ENCODE data around the gene ATP6V0A4. TPM values are rescaled to one million over a fixed set of nuclear protein-coding genes. Genes with fewer than 3 reads are reported as not detected.
"Not testable (repeated sequence)": the region's sequence is repeated elsewhere in the genome, so short reads cannot be mapped to it uniquely, and the experiment has no call there.

ATP6V0A4 gene
- not detected for polyA plus RNA-seq (2013, experiment 1 of 2; ENCODE audit: insufficient read length)
- polyA plus RNA-seq (2013, experiment 2 of 2; ENCODE audit: insufficient read length) = not detected

DNA sequence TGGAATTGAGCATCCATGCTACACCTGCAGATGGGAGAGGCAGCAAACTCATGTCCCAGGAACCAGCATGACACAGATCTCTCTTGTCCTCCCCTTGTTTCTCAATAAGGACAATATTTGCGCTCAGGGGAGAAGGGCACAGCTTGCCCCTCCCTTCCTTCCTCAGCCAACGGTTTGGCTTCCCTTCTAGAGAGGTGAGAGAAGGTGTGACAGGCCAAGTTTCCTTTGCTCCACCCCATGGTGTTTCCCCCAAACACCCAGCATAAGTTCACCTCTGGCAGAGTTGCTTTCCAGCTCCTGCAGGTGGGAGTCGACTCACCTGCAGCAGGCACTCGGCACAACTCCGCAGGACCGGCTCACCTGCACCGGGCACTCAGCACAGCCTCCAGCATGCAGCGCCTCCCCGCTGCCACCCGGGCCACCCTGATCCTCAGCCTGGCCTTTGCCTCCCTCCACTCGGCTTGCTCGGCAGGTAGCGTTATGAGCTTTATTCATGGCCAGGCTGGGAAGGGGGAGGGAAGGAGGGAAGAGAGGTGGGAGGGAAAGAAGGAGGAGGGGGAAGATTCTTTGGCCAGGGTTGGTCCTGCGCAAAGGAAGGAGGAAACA lies at the start of gene ATP6V0A4, which contains the start of gene TMEM213:
Gene ATP6V0A4, minus strand, starts transcription at position 482 of the 606 bp plus-strand sequence. CDS start 26,949 bp downstream, outside the sequence.
Gene TMEM213, plus strand, starts transcription at position 280 of the 606 bp plus-strand sequence. Its CDS starts 111 bp downstream, at position 391.
- DNase-seq = no peak

DNA sequence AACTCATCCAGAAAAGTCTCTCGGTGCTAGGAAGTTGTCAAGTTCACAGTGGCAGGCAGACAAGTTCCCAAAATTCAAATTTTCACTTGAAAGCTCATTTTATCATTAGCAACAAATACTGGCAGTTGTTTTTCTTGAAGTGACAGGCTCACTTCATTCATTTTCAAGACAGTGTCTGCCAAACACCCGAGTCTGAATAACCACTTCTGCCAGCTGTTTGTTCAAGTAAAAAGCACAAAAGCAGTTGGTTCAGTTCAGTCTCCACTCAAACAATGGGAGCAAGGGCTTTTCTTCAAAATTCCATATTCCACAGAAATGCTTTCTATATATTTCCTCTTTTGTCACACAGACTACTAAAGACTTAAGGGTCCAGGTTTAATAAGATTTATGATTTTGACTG lies 47.7 kb upstream of the ATP6V0A4 start:
- no peak for DNase-seq

DNA sequence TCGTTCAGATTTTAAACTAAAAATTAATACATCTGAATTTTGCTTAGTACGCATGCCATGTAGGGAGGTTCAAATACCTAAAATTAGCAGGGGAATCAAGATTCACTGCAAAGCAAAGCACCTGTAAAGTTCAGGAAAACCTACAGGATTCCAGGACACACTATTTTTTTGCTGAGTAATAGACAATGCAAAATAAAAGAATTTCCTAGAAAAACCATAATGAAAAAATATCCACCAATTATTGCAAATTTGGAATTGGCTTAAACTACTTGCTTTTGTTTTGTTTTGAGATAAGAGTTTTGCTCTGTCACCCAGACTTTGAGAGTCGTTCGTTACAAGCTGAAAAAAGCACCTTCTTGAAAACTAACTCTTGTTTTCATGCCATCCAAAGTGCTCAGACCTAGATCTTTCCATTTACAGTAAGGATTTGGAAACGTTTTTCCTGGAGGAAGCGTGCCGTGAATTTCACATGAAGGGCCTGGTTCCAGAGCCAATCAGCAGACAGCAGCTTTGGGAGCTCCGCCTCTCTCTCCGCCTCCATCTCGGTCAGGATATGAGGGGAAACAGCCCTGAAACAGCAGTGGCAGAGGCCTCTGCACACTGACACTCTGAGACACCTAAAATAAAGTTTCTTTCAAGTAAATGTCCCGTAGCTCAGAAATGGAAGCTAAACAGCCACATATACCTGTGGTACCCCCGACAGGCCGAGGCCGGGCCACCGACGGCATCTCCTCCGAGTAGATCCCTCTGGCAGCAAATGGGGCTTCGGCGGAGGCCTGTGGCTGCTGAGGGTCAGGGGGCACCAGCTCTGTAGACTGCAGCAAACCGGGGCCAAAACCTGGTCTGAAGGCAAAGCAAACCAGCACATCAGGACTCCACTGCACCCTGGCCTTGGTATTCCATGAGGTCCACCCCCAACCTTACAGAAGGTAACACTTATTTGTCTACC lies 45.9 kb upstream of the ATP6V0A4 start:
- no peak for DNase-seq

DNA sequence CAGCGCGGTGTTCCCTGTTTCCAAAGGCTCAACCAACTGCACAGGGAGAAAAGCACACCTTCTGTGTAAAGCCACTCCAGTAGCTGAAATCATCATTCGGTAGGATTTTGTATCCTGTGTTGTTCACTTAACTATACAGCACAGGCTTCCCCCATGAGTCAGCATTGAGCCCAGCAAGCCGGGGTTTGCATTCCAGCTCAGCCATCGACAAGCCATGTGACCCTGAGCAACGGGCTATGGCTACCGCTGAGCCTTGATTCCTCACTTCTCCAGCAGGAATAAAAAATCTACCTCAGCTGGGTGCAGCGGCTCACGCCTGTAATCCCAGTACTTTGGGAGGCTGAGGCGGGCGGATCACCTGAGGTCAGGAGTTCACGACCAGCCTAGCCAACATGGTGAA lies 44.1 kb upstream of the ATP6V0A4 start:
- peak; percentile 79 for DNase-seq

DNA sequence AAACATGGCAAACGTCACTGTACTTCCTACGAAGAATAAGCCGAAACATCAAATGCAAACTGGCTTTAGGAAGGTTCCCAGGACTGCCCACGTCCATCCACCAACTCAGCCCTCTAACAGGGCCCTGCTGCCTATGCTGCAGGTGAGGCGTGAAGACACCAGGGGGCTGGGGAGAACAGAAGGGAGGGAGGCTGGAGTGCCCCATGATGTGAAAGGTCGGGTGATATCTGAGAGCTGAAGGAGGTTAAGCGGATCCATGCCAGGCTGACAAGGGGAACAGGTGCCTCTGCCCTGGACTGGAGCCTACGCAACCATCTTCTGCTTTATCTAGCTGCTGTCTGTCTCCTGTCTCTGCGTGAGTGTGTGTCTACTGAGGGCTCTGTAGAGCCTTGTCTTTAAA lies 40.2 kb upstream of the ATP6V0A4 start:
- DNase-seq = no peak

DNA sequence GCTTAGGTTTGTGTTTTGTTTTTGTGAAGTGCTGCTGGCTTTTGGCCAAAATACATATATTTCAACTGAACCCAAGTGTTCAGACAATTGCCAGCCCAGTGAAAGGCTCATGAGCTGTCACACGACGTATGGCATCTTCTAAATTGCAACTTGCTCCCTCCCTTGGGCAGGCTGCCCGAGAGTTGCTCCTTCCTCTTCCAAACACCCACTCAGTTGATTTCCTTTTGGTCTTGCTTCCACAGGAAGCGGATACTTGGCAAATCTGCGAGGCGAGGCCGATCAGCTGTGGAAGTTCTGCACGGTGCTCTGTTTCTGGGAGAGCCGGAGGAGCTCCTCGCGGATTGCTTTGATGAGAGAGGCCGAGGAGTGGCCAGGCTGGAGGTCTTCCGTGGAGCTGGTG lies 39.6 kb upstream of the ATP6V0A4 start:
- no peak for DNase-seq

DNA sequence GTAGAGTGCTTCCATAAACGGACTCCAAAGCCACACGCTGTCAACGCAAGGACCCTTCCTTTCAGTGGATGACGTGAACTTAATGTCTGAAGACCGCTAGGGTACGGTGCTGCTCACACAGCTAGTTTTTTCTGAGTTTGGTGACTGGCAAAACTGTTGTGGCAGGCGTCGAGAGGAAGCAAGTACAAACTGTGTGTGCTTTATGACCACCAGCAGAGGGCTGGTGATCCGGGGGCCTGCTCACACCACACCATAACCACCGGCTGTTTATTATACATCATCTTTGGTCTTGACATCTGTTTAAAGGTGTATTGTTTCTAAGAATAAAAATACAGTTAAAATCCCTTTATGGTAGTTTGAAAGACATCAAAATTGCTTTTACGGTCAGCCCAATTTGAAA lies 37.1 kb upstream of the ATP6V0A4 start:
- DNase-seq = no peak

DNA sequence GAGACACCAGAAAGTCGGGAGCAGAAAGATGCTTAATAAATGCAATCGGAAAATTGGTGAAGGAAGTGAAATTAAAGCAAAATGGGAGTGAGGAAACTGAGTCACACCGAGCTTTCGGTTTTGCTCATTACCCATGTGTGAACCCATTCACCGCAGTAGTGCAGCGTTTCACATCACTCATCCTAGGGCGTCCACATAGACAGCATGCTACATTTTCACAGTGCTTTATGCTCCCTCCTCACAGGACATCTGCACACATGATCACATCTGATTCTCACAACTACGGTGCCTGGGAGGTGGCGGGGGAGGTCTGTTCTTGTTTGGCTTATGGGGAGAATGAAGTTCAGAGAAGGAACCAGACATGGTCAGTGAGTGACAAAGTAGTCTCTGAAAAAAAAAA lies 36.6 kb upstream of the ATP6V0A4 start:
- DNase-seq = no peak

DNA sequence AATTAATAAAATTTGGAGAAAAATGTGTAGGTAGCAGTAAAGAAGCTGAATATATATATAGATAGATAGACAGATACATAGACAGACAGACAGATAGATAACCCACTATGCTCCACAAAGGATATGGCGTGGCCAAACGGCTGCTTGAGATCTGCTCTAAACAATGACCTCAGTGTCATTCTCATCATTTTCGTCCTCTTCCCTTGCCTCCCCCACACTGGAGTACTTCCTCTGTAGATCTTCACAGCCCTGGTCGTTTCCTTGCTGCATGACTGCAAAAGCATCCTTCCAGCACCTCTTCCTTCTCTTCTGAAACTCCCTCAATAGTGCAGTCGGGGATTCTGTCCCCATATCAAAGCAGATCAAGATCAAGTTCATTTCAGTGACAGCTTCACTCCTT lies 35.6 kb upstream of the ATP6V0A4 start:
- DNase-seq = no peak

DNA sequence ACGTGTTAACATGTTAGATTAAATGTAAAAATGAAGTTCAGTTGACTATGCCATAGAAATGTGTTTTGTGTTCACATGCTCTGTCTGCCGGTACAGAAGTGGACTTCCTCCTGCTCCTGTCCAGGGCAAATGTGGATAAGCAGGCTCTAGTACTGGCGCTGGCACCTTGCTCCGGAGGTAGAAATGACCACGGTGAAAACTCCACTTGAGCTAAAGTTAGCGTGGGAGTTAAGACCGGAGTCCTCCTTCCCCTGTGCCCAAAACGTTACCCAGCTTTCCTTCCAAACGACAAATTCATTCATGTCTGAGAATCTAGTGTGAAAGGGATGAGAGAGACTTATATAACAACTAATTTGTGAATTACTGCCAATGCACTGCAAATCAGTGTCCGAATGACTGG lies 35.0 kb upstream of the ATP6V0A4 start:
- no peak for DNase-seq

DNA sequence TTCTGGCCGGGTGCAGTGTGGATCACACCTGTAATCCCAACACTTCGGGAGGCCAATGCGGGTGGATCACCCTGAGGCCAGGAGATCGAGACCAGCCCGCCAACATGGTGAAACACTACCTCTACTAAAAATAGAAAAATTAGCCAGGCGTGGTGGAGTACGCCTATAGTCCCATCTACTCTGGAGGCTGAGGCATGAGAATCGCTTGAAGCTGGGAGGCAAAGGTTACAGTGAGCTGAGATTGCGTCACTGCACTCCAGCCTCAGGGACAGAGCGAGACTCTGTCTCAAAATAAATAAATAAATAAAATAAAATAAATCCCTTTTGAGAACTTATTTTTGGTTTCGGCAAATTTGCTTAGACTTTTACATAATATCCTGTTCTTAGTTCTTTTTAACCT lies 31.3 kb upstream of the ATP6V0A4 start:
- DNase-seq = no peak

DNA sequence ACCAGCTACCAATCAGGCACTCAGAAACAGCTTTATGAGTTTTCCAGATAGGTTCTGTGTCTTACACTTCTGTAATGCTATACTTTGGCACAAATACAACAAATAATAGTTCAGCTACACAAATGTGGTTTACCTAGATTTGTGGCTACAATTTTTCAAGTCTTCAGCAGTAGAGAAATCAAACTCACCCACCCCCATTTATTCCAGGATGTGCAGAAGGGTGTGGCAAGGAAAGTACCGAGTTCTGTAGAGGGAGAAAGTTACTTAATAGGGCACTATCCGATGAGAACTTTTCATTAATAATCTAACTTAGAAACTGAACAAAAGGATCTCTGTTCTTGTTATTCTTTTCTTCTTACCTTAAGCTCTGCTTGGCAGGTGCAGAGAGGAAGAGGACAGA lies 30.3 kb upstream of the ATP6V0A4 start:
- DNase-seq = no peak

DNA sequence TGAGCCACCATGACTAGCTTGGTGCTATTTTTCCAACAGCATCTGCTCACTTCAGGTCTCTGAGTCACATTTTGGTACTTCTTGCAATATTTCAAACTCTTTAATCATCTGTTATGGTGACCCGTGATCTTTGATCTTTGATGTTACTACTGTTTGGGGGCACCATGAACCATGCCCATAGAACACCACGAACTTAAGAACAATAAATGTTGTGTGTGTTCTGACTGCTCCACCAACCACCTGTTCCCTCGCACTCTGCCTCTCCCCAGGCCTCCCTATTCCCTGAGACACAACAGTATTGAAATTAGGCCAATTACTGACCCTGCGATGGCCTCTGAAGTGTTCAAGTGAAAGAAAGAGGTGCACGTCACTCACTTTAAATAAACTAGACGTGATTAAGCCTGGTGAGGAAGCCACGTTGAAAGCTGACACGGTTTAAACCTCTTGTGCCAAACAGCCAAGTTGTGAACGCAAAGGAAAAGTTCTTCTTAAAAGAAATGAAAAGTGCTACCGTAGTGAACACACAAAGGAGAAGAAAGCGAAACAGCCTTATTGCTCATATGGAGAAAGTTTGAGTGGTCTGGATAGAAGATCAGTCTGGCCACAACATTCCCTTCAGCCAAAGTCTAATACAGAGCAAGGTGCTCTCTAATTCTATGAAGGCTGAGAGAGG lies 27.2 kb upstream of the ATP6V0A4 start:
- DNase-seq = no peak

DNA sequence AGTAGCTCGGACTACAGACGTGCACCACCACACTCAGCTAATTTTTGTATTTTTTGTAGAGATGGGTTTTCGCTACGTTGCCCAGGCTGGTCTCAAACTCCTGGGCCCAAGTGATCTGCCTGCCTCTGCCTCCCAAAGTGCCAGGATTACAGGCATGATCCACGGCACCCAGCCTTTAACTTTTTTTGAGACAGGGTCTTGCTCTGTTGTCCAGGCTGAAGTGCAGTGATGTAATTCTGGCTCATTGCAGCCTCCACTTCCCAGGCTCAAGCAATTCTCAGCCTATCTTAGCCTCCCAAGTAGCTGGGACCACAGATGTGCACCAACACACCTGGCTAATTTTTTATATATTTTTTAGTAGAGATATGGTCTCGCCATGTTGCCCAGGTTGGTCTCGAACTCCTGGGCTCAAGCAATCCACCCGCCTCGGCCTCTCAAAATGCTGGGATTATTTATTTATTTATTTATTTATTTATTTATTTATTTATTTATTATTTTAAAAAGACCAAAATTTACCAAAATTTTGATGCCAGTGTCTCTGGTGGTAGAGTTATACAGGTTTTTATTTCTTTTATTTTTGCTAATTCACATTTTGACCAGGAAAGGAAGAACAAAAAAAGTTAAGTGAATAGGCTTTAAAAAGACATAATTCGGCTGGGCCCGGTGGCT lies 25.0 kb upstream of the ATP6V0A4 start:
- DNase-seq = no peak

DNA sequence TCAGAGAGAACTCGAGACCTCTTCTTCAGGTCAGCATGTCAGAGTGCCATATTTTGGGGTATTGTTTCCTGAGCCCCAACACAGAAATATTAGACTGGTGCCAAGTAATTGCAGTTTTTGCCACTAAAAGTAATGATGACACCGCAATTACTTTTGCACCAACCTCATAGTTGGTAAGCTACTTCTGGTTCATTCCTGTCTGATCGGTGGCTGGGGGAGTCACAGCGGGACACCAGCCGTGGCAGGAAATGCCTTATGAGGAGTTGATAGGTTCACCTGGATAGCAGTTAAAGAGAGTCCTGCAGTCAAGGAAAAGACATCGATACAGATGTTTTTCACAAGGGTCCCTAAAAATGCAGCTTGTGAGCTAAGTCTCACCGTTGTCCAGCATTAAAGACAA lies 23.9 kb upstream of the ATP6V0A4 start:
- DNase-seq = no peak

DNA sequence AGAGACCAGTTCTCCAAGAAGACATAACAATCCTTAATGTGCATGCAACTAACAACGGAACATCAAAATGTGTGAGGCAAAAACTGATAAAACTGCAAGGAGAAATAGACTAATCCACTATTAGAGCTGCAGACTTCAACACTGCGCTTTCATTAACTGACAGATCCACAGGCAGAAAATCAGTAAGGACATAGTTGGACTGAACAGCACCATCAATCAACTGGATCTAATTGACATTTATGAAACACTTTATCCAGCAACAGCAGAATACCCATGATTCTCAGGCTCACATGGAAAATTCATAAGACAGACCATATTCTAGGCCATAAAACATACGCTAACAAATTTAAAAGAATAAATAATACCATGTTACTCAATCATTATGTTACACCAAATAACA lies 21.6 kb upstream of the ATP6V0A4 start:
- no peak for DNase-seq

DNA sequence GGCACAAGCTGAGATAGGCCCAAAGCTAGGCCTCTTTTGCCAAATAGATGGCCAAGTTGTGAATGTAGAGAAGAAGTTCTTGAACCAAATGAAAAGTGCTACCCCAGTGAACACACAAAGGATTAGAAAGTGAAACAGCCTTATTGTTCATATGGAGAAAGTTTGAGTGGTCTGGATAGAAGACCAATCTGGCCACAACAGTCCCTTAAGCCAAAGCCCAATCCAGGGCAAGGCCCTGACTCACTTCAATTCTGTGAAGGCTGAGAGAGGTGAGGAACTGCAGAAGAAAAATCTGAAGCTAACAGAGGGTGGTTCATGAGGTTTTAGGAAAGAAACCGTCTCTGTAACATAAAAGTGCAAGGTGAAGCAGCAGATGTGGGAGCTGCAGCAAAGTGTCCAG lies 18.7 kb upstream of the ATP6V0A4 start:
- no peak for DNase-seq

DNA sequence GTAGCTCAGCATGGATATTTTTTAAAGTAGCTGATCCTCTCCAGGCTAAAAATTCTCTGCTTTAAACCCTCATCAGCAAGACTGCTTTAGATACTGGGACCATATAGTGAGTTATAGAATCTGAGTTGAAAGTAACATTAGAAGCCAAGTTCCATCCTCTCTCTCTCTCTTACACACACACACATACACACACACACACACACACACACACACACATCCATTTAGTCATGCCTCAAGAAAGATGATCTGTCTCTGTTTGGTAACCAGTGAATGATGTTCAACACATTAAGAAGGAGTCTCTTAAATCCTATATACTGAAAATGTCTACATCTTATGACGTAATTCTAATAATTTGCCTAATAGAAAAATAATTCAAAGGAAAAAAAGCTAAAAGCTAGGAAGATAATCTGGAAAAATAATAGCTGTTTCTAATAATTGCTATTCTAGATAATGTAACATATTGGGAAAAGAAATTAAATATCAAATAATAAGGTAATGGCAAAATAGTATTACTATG lies 16.9 kb upstream of the ATP6V0A4 start:
- DNase-seq = no peak

DNA sequence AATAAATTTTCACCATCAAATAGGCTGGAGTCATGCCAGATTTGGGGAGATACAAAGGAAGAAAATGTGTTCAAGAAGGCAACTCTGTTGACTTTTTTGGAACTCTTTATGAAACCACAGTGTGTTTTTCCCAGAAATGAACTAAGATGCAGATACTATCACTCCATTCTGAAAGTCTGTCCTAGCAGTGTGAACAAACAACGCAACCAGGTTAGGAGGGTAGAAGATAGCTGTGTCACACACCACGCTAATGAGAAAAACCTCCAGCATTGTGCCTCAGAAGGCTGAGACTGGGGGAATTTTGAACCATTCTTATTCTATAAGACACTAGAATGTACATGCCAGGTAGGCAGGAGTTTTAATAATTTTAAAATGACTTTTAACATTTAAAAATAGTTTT lies 15.9 kb upstream of the ATP6V0A4 start:
- DNase-seq = no peak

DNA sequence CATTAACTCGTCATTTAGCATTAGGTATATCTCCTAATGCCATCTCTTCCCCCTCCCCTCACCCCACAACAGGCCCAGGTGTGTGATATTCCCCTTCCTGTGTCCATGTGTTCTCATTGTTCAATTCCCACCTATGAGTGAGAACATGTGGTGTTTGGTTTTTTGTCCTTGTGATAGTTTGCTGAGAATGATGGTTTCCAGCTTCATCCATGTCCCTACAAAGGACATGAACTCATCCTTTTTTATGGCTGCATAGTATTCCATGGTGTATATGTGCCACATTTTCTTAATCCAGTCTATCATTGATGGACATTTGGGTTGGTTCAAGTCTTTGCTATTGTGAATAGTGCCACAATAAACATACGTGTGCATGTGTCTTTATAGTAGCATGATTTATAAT lies 13.3 kb upstream of the ATP6V0A4 start:
- not testable (repeated sequence) for DNase-seq

DNA sequence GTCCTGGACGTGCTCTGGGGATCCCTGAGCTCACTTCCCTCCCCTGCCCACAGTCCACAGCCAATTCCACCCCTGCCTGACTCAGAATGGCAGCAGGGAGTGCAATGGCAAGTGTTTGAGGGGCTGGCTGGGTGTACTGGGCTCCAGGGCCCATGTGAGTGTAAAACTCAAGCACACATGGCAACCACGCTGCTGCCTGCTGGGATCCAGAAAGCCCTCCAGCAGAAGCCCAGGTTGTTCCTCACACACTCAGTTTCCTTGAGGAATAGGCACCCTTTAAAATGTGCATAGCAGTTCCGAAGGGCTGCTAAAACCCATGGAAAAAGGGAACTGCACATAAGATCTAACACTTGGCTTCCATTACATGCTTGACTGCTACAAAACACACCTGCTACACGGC lies 11.3 kb upstream of the ATP6V0A4 start:
- no peak for DNase-seq

DNA sequence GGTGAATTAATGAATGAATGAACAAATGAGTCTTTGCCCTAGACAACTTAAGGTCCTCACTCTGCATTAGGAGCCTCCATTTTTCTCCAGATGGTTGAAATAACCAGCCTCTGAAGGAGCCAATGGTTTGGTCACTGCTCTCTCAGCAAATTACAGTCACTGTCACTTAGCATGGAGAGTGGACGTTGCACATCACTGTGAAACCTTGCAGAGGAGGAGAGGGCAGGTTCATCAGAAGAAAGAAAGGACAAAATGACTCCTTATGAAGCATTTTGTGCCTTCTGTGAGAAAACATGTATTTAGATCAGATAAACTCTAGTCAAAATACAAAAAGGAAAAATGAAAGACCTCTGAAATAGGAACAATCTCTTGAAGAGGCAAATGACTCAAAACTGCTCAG lies 6.6 kb upstream of the ATP6V0A4 start:
- DNase-seq = no peak

All from fibroblast of skin of abdomen (primary cell).